ENCODE measurements around the gene PGS1. TPM values are rescaled to one million over a fixed set of nuclear protein-coding genes. Genes with fewer than 3 reads are reported as not detected.

The PGS1 gene
- total RNA-seq, 1 donor from 2014 or later, result 85.5 TPM

DNA sequence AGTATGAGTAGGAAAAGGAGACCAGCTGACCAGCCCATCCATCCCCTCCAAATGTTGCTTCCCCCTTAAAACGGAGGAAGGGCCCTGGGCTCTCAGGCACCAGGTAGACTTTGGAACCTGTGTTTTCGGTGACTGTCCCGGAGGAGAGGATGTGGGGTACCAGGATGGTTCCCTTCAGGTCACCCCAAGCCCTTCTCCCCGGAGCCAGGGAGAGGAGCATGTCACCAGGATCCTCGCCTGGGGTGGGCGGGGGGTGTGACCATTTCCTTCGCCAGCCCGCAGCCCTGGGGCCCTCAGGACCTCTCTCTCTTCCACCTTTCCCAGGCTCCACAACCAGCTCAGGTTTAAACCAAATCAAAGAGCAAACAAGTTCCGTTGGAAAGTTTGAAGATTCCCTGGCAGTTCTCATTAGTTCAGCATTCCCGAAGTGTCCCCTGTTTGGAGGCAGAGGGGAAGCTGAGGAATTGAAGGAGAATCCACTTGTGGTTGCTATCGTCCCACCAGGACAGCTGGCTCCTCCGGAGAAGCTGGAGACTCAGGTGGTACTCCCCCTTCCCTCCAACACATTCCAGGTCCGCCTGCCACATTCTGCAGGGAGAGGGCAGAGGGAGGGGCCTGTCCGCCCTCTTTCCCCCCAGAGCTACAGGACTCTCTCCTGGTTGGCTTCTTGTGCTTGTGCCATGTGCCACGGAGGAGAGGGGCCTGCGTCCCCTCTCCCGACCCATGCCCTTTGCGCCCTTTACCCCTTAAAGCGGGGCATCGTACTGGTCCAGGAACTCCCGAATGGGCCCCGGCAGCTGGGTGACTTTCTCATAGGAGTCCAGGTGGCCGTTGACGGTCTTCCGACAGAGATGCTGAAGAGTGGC, 20.5 kb upstream of the PGS1 start:
- no peak for DNase-seq (ENCODE audit: low spot score)
- TF ChIP-seq, protein P1, sequence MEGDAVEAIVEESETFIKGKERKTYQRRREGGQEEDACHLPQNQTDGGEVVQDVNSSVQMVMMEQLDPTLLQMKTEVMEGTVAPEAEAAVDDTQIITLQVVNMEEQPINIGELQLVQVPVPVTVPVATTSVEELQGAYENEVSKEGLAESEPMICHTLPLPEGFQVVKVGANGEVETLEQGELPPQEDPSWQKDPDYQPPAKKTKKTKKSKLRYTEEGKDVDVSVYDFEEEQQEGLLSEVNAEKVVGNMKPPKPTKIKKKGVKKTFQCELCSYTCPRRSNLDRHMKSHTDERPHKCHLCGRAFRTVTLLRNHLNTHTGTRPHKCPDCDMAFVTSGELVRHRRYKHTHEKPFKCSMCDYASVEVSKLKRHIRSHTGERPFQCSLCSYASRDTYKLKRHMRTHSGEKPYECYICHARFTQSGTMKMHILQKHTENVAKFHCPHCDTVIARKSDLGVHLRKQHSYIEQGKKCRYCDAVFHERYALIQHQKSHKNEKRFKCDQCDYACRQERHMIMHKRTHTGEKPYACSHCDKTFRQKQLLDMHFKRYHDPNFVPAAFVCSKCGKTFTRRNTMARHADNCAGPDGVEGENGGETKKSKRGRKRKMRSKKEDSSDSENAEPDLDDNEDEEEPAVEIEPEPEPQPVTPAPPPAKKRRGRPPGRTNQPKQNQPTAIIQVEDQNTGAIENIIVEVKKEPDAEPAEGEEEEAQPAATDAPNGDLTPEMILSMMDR (IDR thresholded peaks at IDR 0.05; ENCODE audit: unreplicated experiment), result no peak
- H3K9me3 Mint-ChIP-seq (ENCODE audit: unreplicated experiment), result no peaks in the 10 kb centered on the region
- peaks cover 9% of the 10 kb centered on the region for H3K36me3 Mint-ChIP-seq (ENCODE audit: low read depth, unreplicated experiment)
- H3K27me3 Mint-ChIP-seq (ENCODE audit: unreplicated experiment), result peaks cover 6% of the 10 kb centered on the region
- H3K27ac Mint-ChIP-seq (ENCODE audit: unreplicated experiment), result no peak overlapping the region
- peak overlapping the region; percentile 91 for H3K4me3 Mint-ChIP-seq (ENCODE audit: unreplicated experiment)
- peaks cover 41% of the 10 kb centered on the region for H3K4me1 Mint-ChIP-seq (ENCODE audit: unreplicated experiment)

DNA sequence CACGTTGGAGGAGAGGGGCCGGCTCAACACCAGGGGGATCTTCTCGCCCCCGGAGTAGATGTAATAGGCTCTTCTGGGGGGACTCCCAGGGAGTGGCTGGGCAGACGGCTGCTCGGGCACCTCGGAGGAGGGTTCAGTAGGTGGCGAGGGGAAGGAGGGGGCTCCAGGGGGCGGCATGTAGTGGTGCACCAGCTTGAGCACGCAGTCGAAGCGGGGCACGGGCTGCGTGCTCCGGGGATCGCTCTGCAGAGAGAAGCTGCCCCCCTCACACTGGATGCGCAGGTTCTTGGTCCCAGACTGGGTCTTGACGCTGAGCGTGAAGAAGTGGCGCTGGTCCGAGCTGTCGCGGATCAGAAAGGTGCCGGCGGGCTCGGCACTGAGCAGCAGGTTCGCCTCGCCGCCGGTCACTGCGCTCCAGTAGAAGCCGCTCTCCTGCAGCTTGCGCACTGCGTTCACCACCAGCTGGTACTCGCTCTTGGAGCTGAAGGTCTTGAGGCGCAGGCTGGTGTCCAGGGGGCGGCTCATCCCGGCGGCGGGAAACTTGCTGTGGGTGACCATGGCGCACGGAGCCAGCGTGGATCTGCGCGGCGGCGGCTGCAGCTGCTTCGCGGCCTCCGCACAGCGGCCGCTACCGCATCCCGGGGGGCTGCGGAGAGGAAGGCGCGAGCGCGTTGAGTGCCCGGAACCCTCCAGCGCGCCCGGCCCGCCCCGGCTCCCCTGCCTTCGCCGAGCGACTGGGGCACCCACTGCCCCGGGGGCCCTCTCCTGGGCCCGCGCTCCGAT, 19.7 kb upstream of the PGS1 start:
- peaks cover 9% of the 10 kb centered on the region for H3K36me3 Mint-ChIP-seq (ENCODE audit: low read depth, unreplicated experiment)
- H3K9me3 Mint-ChIP-seq (ENCODE audit: unreplicated experiment), result no peaks in the 10 kb centered on the region
- no peak for DNase-seq (ENCODE audit: low spot score)
- H3K27me3 Mint-ChIP-seq (ENCODE audit: unreplicated experiment), result peaks cover 6% of the 10 kb centered on the region
- TF ChIP-seq, protein P1 (IDR thresholded peaks at IDR 0.05; ENCODE audit: unreplicated experiment), result no peak
- no peak overlapping the region for H3K27ac Mint-ChIP-seq (ENCODE audit: unreplicated experiment)
- peaks cover 36% of the 10 kb centered on the region for H3K4me1 Mint-ChIP-seq (ENCODE audit: unreplicated experiment)
- H3K4me3 Mint-ChIP-seq (ENCODE audit: unreplicated experiment), result peak overlapping the region; percentile 91

DNA sequence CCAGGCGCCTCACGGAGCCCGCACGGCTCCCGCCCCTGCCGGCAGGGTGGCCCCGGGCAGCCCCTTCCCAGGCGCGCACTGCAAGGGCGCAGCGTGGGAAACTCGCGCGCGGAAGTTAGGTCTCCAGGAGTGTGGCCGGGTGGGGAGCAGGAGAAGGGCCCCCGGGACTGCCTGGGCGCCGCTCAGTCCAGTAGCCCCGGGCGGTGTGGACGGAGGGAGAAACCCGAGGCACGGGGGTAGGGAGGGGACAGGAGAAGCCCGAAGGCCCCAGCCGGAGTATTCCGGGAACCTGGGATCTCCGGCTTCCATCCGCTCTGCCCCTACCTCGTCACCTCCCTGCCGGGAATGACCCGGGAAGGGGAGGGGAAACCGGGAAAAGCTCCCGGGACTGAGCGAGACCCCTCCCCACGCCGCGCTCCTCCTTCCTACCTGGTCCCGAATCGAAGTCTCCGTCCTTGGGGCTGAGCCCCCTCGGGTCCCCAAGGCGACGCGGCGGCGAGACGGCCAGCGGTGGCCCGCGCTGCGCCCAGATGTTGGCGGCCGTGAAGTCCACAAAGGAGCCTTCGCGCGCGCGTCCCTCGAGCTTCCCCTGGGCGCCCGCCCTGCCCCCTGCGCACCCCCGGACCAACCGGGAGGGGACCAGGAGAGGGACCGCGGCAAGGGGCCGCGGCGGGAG, 19.0 kb upstream of the PGS1 start:
- Mint-ChIP-seq H3K4me1 (ENCODE audit: unreplicated experiment) (peaks cover 35% of the 10 kb centered on the region), H3K27me3 (ENCODE audit: unreplicated experiment) (peaks cover 5% of the 10 kb centered on the region), H3K27ac (ENCODE audit: unreplicated experiment) (no peak overlapping the region), H3K36me3 (ENCODE audit: low read depth, unreplicated experiment) (peaks cover 9% of the 10 kb centered on the region), H3K9me3 (ENCODE audit: unreplicated experiment) (no peaks in the 10 kb centered on the region), H3K4me3 (ENCODE audit: unreplicated experiment) (peak overlapping the region; percentile 87)
- TF ChIP-seq, protein P1 (IDR thresholded peaks at IDR 0.05; ENCODE audit: unreplicated experiment), result no peak
- DNase-seq (ENCODE audit: low spot score), result peak; percentile 54

DNA sequence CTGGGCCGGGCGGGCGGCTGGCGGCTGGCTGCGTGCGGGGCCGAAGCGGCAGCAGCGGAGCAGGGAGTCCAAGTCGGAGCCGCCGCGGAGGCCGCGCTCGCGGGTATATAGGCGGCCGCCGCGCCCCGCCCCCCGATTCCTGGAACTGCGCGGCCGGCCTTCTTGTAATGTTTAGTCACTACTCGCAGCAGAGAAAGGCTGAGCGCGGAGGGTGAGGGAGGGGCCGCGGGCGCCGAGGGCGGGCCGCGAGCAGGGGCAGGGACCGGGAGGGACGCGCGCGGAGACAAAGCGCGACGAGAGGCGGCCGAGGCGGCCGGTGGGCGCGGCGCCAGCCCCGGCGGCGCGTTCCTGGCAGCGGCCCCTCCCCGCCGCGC, 18.5 kb upstream of the PGS1 start, which contains the start of gene SOCS3:
Gene SOCS3, minus strand, starts transcription at position 81 of the 374 bp plus-strand sequence. CDS start 982 bp downstream, outside the sequence.
- TF ChIP-seq, protein P1 (IDR thresholded peaks at IDR 0.05; ENCODE audit: unreplicated experiment), result no peak
- H3K27me3 Mint-ChIP-seq (ENCODE audit: unreplicated experiment), result peaks cover 5% of the 10 kb centered on the region
- H3K4me1 Mint-ChIP-seq (ENCODE audit: unreplicated experiment), result peaks cover 38% of the 10 kb centered on the region
- no peaks in the 10 kb centered on the region for H3K9me3 Mint-ChIP-seq (ENCODE audit: unreplicated experiment)
- peak within 1 kb of the TSS; percentile 43 for H3K27ac Mint-ChIP-seq (ENCODE audit: unreplicated experiment)
- DNase-seq (ENCODE audit: low spot score), result peak; percentile 94
- peaks cover 9% of the 10 kb centered on the region for H3K36me3 Mint-ChIP-seq (ENCODE audit: low read depth, unreplicated experiment)
- peak within 1 kb of the TSS; percentile 91 for H3K4me3 Mint-ChIP-seq (ENCODE audit: unreplicated experiment)

All from endothelial cell (in vitro differentiated cells).